Loucy (cell line): Measurements from ENCODE around the gene GPRIN1.
A peak's percentile ranks its signal among the peaks of the same experiment; 100 is the strongest.

Source experiments
- H2AFZ ChIP-seq: fragments of 200-600 bp; sonication (generic); 2 replicates; pipeline ENCODE4 v1.6.0; 2016; ENCODE audit warnings: antibody characterized with exemption, mild to moderate bottlenecking, low read length, moderate library complexity
- H3F3A ChIP-seq: fragments of 200-600 bp; 2 replicates; pipeline ENCODE4 v1.6.0; 2016; ENCODE audit warnings: antibody characterized with exemption, low read depth, mild to moderate bottlenecking
- H3K27me3 ChIP-seq: fragments of 200-600 bp; sonication (generic); 2 replicates; pipeline ENCODE4 v1.6.1; 2014; ENCODE audit warnings: low read length, mild to moderate bottlenecking; ENCODE audit not compliant: insufficient read depth, poor library complexity, severe bottlenecking
- H3K36me3 ChIP-seq: fragments of 200-600 bp; sonication (generic); 2 replicates; pipeline ENCODE4 v1.6.1; 2016; ENCODE audit warnings: low read length; ENCODE audit not compliant: insufficient read depth
- H3K4me1 ChIP-seq: fragments of 200-600 bp; sonication (generic); 2 replicates; pipeline ENCODE4 v1.5.1; 2014; ENCODE audit warnings: low read length, mild to moderate bottlenecking; ENCODE audit not compliant: insufficient read depth, poor library complexity, severe bottlenecking
- H3K4me2 ChIP-seq: fragments of 200-600 bp; sonication (generic); 2 replicates; pipeline ENCODE4 v1.6.0; 2014; ENCODE audit warnings: antibody characterized with exemption, low read length, low read depth, mild to moderate bottlenecking; ENCODE audit not compliant: poor library complexity, severe bottlenecking
- H3K4me3 ChIP-seq: fragments of 200-600 bp; sonication (generic); 2 replicates; pipeline ENCODE4 v1.5.1; 2014; ENCODE audit warnings: low read length, mild to moderate bottlenecking, mixed read lengths; ENCODE audit not compliant: poor library complexity, severe bottlenecking
- H3K79me2 ChIP-seq: fragments of 200-600 bp; sonication (generic); 2 replicates; pipeline ENCODE4 v1.6.1; 2014; ENCODE audit warnings: low read length; ENCODE audit not compliant: insufficient read depth
- H3K9ac ChIP-seq: fragments of 200-600 bp; sonication (generic); 2 replicates; pipeline ENCODE4 v1.6.0; 2014; ENCODE audit warnings: mild to moderate bottlenecking, low read depth, low read length, moderate library complexity; ENCODE audit not compliant: poor library complexity, severe bottlenecking
- H3K9me2 ChIP-seq: fragments of 200-600 bp; sonication (generic); replicated peaks from 2 replicates; pipeline ENCODE4 v1.6.1; 2016; ENCODE audit warnings: low read depth, low read length, mixed read lengths
- H3K9me3 ChIP-seq: fragments of 200-600 bp; sonication (generic); 2 replicates; pipeline ENCODE4 v1.6.1; 2014; ENCODE audit warnings: mild to moderate bottlenecking, antibody characterized with exemption, low read length, low read depth; ENCODE audit not compliant: insufficient read depth
- H4K20me1 ChIP-seq: fragments of 200-600 bp; sonication (generic); 2 replicates; pipeline ENCODE4 v1.6.0; 2014; ENCODE audit warnings: antibody characterized with exemption, low read length, mild to moderate bottlenecking; ENCODE audit not compliant: insufficient read depth, poor library complexity, severe bottlenecking
- EZH2phosphoT487 ChIP-seq: fragments of 200-600 bp; IDR thresholded peaks from 2 replicates; pipeline ENCODE4 v1.6.1; 2018; ENCODE audit warnings: antibody characterized with exemption, mild to moderate bottlenecking, moderate library complexity, borderline replicate concordance
- TF ChIP-seq, protein P1 (sequence below): fragments of 200-600 bp; sonication (generic); conservative IDR thresholded peaks from 2 replicates; pipeline ENCODE4 v1.5.1; 2014; ENCODE audit warnings: mild to moderate bottlenecking, antibody characterized with exemption, low read length

The GPRIN1 gene

DNA sequence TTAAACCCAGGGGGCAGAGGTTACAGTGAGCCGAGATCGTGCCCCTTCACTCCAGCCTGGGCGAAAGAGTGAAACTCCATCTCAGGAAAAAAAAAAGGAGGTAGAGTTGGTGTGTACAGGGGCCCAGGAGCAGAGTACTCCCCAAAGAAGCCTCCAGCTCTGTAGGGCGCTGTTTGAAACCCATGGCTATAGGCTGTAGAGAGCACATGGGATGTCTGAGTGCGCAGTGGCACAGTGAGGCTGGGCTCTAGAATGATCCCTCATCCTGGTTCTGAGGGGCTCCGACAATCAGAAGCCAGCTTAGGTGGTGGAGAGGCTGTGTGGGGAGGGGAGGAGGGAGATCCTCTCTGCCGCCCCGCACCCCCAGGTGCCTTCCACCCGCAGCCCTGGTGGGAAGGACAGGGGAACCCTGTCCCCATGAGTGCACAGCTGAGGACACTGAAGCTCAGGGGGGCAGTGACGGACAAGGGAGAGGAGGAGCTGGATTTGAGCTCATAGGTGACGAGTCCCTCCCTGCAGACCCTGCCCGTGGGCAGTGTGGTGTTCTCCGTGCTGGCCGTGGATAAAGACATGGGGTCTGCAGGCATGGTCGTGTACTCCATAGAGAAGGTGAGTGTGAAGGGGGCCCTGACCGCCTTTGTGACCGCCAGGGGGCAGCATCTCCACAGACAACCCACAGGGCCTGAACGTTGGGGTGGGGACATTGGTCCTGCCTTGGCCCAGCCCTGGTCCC is 36.2 kb downstream of the GPRIN1 start:
- Histone ChIP-seq H3K4me2 (no peak overlapping the region), H4K20me1 (no peaks in the 10 kb centered on the region), H3F3A (no peaks in the 10 kb centered on the region), H3K4me3 (no peak overlapping the region), H3K4me1 (no peaks in the 10 kb centered on the region), H2AFZ (peak overlapping the region; percentile 36; the same call in 1 of the 2 replicates), H3K9ac (no peak overlapping the region), H3K36me3 (no peaks in the 10 kb centered on the region), H3K9me3 (no peaks in the 10 kb centered on the region), H3K79me2 (no peaks in the 10 kb centered on the region), H3K9me2 (no peaks in the 10 kb centered on the region), H3K27me3 (no peaks in the 10 kb centered on the region)
- TF ChIP-seq, protein P1, sequence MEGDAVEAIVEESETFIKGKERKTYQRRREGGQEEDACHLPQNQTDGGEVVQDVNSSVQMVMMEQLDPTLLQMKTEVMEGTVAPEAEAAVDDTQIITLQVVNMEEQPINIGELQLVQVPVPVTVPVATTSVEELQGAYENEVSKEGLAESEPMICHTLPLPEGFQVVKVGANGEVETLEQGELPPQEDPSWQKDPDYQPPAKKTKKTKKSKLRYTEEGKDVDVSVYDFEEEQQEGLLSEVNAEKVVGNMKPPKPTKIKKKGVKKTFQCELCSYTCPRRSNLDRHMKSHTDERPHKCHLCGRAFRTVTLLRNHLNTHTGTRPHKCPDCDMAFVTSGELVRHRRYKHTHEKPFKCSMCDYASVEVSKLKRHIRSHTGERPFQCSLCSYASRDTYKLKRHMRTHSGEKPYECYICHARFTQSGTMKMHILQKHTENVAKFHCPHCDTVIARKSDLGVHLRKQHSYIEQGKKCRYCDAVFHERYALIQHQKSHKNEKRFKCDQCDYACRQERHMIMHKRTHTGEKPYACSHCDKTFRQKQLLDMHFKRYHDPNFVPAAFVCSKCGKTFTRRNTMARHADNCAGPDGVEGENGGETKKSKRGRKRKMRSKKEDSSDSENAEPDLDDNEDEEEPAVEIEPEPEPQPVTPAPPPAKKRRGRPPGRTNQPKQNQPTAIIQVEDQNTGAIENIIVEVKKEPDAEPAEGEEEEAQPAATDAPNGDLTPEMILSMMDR, result peak; percentile 63
- TF ChIP-seq EZH2phosphoT487, result no peak

DNA sequence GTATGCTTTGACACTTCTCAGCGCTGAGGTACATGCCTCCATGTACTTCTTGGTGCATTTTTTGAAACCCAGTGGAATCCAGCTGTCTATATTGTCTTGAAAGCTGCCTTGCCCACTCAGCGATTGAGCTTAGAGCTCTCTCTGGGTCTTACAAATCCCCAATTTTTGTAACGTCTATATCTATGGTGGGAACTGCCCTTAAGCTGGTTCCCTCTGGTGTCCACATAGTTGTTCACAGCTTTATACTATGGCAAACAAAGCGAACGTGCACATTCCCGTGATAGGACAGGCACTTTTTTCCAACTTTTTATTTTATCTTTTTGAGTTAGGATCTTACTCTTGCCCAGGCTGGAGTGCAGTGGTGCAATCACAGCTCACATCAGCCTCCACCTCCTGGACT is 39.9 kb downstream of the GPRIN1 start:
- H3K79me2 ChIP-seq, result no peaks in the 10 kb centered on the region
- no peaks in the 10 kb centered on the region for H3K4me1 ChIP-seq
- H3K36me3 ChIP-seq, result no peaks in the 10 kb centered on the region
- no peak overlapping the region for H3K9ac ChIP-seq
- no peak overlapping the region for H3K4me2 ChIP-seq
- H2AFZ ChIP-seq, result no peak overlapping the region
- H3K4me3 ChIP-seq, result no peak overlapping the region
- TF ChIP-seq EZH2phosphoT487, result no peak
- TF ChIP-seq, protein P1, result no peak
- H3K27me3 ChIP-seq, result no peaks in the 10 kb centered on the region
- no peaks in the 10 kb centered on the region for H3K9me2 ChIP-seq
- no peaks in the 10 kb centered on the region for H3K9me3 ChIP-seq
- no peaks in the 10 kb centered on the region for H3F3A ChIP-seq
- no peaks in the 10 kb centered on the region for H4K20me1 ChIP-seq

DNA sequence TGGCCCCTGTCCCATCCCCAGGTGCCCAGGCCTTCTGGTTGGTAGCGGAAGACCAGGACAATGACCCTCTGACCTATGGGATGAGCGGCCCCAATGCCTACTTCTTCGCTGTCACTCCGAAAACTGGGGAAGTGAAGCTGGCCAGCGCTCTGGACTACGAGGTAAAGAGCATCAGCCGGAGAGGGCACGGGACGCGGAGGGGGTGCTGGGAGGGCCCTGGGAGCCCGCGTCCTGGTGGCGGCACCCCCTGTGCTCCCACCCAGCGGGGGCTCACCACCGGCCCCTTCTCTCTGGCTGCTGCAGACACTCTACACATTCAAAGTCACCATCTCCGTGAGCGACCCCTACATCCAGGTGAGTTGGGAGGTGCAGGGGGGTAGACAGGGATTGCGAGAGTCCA is 41.3 kb downstream of the GPRIN1 start:
- H2AFZ ChIP-seq, result no peak overlapping the region
- no peak overlapping the region for H3K4me3 ChIP-seq
- no peaks in the 10 kb centered on the region for H3K9me3 ChIP-seq
- no peak overlapping the region for H3K4me2 ChIP-seq
- no peaks in the 10 kb centered on the region for H3F3A ChIP-seq
- TF ChIP-seq, protein P1, result no peak
- TF ChIP-seq EZH2phosphoT487, result no peak
- no peaks in the 10 kb centered on the region for H3K4me1 ChIP-seq
- H3K79me2 ChIP-seq, result no peaks in the 10 kb centered on the region
- H3K9ac ChIP-seq, result no peak overlapping the region
- no peaks in the 10 kb centered on the region for H3K27me3 ChIP-seq
- H3K9me2 ChIP-seq, result no peaks in the 10 kb centered on the region
- no peaks in the 10 kb centered on the region for H3K36me3 ChIP-seq
- H4K20me1 ChIP-seq, result no peaks in the 10 kb centered on the region
